ACHN (cell line): ENCODE measurements around the gene FZR1.
"Not testable (repeated sequence)": the region's sequence is repeated elsewhere in the genome, so short reads cannot be mapped to it uniquely, and the experiment has no call there.

Source experiments
- DNase-seq: peaks from one replicate; pipeline ENCODE4 v3.0.0-alpha.2; 2015
- in situ Hi-C: cut with HindIII; loops from 2 replicates; pipeline ENCODE4 v1.10.0; 2017; ENCODE audit warnings: low sequenced_read_pairs, low pct_ligation_motif_present, low pct_unique_long_range_greater_than_20kb

Gene FZR1

GRCh38 chr19:3551792-3552095 lies 45.6 kb downstream of the FZR1 start:
- no peak for DNase-seq
- in situ Hi-C loops = no loop called here

DNA sequence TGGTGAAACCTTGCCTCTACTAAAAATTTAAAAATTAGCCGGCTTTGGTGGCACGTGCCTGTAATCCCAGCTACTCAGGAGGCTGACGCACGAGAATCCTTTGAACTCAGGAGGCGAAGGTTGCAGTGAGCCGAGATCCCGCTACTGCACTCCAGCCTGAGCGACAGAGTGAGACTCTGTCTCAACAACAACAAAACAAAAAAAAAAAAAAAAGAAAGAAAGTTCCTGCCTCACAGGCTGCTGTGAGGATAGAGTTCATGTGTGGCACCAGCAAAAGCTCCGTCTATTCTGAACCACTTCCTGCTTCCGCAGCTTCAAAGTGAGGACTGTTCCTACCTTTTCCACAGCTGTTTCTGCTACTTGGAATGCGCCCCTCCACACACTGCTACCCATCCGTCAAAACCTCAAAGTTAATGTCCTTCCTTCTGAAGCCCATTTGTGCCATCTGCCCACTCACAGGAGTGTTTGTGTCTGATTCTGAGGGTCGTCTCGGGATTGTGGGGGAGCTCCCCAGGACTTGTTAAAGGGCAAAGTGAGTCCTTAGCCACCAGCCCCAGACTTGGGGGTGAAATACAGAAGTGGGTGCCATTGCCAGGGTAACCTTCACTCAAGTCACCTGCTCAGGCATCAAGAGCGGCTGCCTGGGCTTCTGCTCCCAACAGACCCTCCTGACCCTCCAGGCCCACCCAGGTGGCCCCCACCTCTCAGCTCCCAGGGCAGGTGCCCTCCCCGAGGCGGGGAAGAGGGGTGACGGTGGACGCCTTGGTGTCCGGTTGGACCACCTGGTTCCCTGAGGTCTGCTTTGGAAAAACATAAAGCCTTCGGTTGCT lies 48.4 kb downstream of the FZR1 start:
- in situ Hi-C loops = no loop called here
- DNase-seq = no peak

DNA sequence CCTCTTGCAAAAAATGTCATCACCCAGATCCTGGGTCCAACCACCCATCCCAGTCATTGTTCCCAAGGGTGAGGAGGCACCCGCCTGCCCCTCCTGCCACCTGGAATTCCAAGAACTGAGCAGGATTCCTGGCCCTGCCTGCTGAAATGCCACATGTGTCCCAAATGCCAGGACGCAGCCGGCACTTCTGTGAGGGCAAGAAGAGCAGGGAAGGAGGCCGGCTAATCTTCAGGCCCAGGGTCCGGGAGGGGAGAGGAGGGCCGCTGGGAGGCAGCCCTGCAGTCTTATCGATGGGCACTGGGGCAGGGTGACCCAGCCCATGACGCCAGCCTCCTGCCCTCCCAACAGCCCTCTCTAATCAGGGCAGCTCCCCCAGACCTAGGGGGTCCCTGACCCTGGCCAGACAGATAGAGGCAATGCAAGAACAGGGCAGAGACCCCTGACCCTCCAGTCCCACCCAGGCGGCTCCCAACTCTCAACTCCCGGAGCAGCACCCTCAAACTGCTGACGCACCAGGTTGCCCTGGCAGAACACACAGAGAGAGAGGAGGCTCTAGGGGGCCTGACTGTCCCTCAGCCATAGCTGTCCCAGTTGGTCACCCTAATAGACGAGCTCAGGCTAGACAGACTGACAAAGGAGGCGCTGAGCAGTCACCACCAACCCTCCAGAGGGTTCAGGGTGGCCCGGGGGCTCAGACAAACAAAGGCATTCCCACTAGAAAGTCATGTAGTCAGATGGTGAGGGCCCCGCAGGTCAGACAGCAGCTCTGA lies 49.7 kb downstream of the FZR1 start:
- in situ Hi-C loops = no loop called here
- DNase-seq = no peak

- no peak for DNase-seq
- in situ Hi-C loops = no loop called here
These were observed 50.4 kb downstream of the FZR1 start for GRCh38 chr19:3556423-3556977.

DNA sequence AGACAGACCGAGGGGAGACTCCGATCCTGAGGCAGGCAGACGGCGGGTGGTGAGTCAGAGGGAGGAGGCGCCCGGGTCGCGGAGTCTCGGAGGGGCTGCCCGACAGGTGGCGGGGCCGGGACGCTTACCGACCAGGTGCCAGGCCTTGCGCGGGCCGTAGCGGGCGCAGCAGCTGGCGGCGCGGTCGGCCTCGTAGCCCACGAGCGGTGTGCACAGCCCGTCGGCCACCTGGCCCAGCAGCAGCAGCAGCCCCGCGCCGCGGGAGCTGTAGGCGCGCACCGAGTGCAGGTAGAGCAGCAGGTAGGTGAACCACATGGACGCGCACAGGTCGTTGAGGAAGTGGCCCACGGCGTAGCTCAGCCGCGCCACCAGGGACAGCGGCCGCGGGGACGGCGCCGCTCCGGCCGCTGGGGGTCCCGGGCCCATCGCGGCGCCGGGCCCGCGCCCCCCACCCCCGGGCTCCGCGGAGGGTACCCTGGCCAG lies 50.9 kb downstream of the FZR1 start:
- peak; percentile 44 for DNase-seq

GRCh38 chr19:3557461-3558248 lies 51.5 kb downstream of the FZR1 start, which contains the start of gene MFSD12:
TSS of gene MFSD12 (minus strand) at chr19:3557586. CDS start at chr19:3557403, 183 bp downstream.
- in situ Hi-C loops = no loop called here
- peak; percentile 88 for DNase-seq

More for the DNA sequence above, 50.9 kb downstream of the FZR1 start:
- in situ Hi-C loops = no loop called here

- in situ Hi-C loops = no loop called here
- DNase-seq = no peak
These were observed 57.8 kb downstream of the FZR1 start for GRCh38 chr19:3563709-3564524.

- in situ Hi-C loops = no loop called here
- DNase-seq = peak; percentile 72
These were observed 59.0 kb downstream of the FZR1 start for GRCh38 chr19:3565139-3565538.

- in situ Hi-C loops, DNase-seq: not testable (repeated sequence)
These were observed 63.9 kb downstream of the FZR1 start for GRCh38 chr19:3570042-3570441.

- DNase-seq = no peak
- in situ Hi-C loops = no loop called here
These were observed 64.5 kb downstream of the FZR1 start for GRCh38 chr19:3570606-3571011.

- peak; percentile 98 for DNase-seq
- in situ Hi-C loops = no loop called here
These were observed 66.2 kb downstream of the FZR1 start for GRCh38 chr19:3572132-3572854.

- DNase-seq = no peak
- in situ Hi-C loops = no loop called here
These were observed 66.7 kb downstream of the FZR1 start, which contains the start of gene HMG20B for GRCh38 chr19:3572855-3573161. TSS of gene HMG20B (plus strand) at chr19:3572944. CDS start at chr19:3573310, 366 bp downstream.

DNA sequence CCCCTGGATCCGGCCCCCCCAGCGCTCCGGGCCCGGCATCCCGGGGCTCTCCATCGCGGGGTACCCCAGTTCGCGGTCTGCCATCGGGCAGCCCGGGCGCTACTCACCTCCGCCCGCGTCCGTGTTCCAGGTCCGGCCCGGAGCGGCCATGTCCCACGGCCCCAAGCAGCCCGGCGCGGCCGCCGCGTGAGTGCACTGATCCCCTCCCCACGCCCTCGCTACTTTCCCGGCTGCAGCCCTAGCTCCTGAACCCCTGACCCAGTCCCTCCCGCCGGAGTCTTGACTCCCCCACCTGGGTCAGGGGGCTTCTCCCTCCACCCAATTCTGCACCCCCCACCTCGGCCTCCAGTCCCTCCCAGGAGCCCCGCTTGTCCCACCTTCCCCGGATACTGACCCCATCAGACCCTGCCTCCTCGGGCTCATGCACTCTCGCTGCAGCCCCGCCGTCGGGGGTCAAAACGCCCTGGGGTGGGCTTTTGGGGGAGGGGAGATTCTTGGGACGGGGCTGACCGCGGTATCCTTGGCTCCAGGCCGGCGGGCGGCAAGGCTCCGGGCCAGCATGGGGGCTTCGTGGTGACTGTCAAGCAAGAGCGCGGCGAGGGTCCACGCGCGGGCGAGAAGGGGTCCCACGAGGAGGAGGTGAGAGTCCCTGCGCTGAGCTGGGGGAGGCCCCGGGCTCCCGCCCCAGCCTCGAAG lies 67.2 kb downstream of the FZR1 start:
- DNase-seq = no peak
- in situ Hi-C loops = no loop called here

- peak; percentile 90 for DNase-seq
- in situ Hi-C loops = no loop called here
These were observed 67.9 kb downstream of the FZR1 start for GRCh38 chr19:3573858-3574637.

DNA sequence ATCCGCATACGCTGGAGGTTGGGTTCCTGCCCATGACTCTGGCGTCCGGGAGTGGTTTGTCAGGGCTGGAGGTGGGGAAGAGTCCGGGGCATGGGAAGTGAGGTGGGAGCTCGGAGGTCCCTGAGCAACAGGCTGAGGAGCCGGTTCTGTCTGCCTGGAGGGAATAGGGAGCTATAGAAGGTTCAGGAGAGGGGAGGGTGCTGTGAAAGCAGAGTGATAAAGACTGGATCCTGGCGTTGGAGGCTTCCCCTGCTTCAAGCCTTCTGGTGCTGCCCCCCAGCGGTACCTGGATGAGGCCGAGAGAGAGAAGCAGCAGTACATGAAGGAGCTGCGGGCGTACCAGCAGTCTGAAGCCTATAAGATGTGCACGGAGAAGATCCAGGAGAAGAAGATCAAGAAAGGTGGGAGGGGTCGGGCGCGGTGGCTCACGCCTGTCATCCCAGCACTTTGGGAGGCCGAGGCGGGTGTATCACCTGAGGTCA lies 69.2 kb downstream of the FZR1 start:
- DNase-seq = peak; percentile 33
- in situ Hi-C loops = no loop called here
